GM21717 (cell line): ENCODE results near the gene KLHL41.

Experiments
- ATAC-seq: cut with Tn5 transposase; IDR thresholded peaks from one replicate; pipeline ENCODE4 v1.9.1; 2021; ENCODE audit warnings: mild to moderate bottlenecking, moderate library complexity; ENCODE audit not compliant: unreplicated experiment

The KLHL41 gene

GRCh38 chr2:169509298-169509885, at the start of gene KLHL41:
Gene KLHL41, plus strand, starts transcription at chr2:169509702. Its CDS starts 77 bp downstream, at chr2:169509779.
- no peak for ATAC-seq

GRCh38 chr2:169461143-169461542, 48.4 kb upstream of the KLHL41 start:
- no peak for ATAC-seq

- ATAC-seq = no peak
Observed at GRCh38 chr2:169462896-169463695, 46.4 kb upstream of the KLHL41 start.

GRCh38 chr2:169464466-169464865, 45.0 kb upstream of the KLHL41 start:
- no peak for ATAC-seq

- no peak for ATAC-seq
Observed at GRCh38 chr2:169464882-169465281, 44.6 kb upstream of the KLHL41 start.

- no peak for ATAC-seq
Observed at GRCh38 chr2:169468841-169469240, 40.7 kb upstream of the KLHL41 start.

- ATAC-seq = no peak
Observed at GRCh38 chr2:169469952-169470572, 39.4 kb upstream of the KLHL41 start.

- no peak for ATAC-seq
Observed at GRCh38 chr2:169472249-169472648, 37.3 kb upstream of the KLHL41 start.

GRCh38 chr2:169476459-169476858, 33.0 kb upstream of the KLHL41 start:
- no peak for ATAC-seq

GRCh38 chr2:169478339-169478738, 31.2 kb upstream of the KLHL41 start:
- ATAC-seq = no peak

GRCh38 chr2:169478745-169479256, 30.7 kb upstream of the KLHL41 start:
- no peak for ATAC-seq

- ATAC-seq = peak; percentile 98
Observed at GRCh38 chr2:169479257-169480078, 30.0 kb upstream of the KLHL41 start, which contains the start of gene BBS5. Gene BBS5, plus strand, starts transcription at chr2:169479494. Its CDS starts 60 bp downstream, at chr2:169479554.

GRCh38 chr2:169480079-169480465, 29.4 kb upstream of the KLHL41 start:
- no peak for ATAC-seq

- no peak for ATAC-seq
Observed at GRCh38 chr2:169485650-169486138, 23.8 kb upstream of the KLHL41 start.

- no peak for ATAC-seq
Observed at GRCh38 chr2:169486487-169486886, 23.0 kb upstream of the KLHL41 start.

- no peak for ATAC-seq
Observed at GRCh38 chr2:169490834-169491233, 18.7 kb upstream of the KLHL41 start.

GRCh38 chr2:169491378-169491777, 18.1 kb upstream of the KLHL41 start:
- ATAC-seq = no peak

- no peak for ATAC-seq
Observed at GRCh38 chr2:169493360-169493759, 16.1 kb upstream of the KLHL41 start.

- no peak for ATAC-seq
Observed at GRCh38 chr2:169495310-169495928, 14.1 kb upstream of the KLHL41 start.

- ATAC-seq = no peak
Observed at GRCh38 chr2:169504651-169505050, 4.9 kb upstream of the KLHL41 start.
